GM15510 (cell line): ENCODE data around the gene IL22RA2.

ENCODE experiments used
- POLR2A ChIP-seq: IDR thresholded peaks from 3 replicates; pipeline ENCODE4 v1.6.1; 2011; ENCODE audit warnings: borderline replicate concordance; ENCODE audit not compliant: insufficient read length; ENCODE audit errors: extremely low read depth

Gene IL22RA2

DNA sequence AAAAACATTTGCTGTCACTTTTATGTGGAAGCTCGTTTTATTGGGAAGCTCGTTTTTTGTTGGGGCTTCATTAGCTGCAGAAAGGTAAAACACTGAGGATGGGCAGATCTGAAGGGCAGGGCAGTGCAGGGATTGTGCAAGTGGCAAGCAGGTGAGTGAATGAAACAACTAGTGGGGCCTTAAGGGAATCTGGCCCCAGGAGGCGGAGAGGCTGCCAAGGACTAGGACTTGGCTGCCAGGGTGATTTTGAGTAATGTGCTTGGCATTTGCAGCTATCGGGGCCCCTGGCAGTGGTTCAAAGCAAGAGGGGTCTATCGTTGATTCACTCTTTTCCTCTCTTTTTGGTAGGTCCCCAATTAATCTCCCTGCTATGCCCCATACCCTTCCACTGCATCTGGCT is 11.5 kb downstream of the IL22RA2 start:
- TF ChIP-seq POLR2A, result no peak

- no peak for TF ChIP-seq POLR2A
These were observed 12.7 kb downstream of the IL22RA2 start for GRCh38 chr6:137160763-137161162.

GRCh38 chr6:137159912-137160311 is 13.5 kb downstream of the IL22RA2 start:
- no peak for TF ChIP-seq POLR2A

DNA sequence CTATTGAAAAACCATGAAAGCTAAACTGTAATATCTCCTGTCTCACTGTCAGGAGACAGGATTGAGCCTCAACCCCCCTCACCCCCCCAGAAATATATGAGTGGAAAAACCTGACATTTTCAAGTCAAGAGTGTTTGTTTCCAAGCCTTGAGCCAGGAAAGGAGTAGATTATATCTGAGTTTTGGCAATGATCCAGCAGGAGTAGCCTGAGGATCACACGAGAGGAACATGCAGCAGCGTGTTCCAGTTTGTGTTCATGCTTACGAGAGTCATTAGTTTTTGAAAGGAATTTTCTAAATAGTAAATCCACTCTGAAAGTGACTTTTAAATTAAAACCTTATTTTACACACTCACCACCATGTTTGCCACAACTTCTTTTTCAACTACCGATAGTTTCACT is 15.8 kb downstream of the IL22RA2 start:
- no peak for TF ChIP-seq POLR2A

- no peak for TF ChIP-seq POLR2A
These were observed 16.8 kb downstream of the IL22RA2 start for GRCh38 chr6:137156650-137157049.

DNA sequence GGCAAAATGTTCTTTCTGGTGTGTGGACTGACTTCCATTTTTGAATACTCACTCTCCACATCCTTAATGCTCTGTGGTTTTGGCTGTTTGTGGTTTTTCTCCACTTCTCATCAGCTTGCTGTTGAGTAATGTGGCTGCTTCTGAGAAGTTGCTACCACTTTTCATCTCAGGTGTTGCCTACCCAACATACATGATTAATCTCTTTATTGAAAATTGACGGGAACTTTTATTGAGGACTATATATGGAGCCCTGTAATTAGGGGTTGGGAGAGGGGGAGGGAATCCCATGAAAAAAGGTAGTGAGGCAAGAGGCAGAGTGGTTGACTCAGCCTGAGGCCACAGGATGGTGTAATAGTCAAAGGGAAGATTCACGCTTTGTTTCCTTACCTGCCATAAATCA is 17.6 kb downstream of the IL22RA2 start:
- TF ChIP-seq POLR2A, result no peak

DNA sequence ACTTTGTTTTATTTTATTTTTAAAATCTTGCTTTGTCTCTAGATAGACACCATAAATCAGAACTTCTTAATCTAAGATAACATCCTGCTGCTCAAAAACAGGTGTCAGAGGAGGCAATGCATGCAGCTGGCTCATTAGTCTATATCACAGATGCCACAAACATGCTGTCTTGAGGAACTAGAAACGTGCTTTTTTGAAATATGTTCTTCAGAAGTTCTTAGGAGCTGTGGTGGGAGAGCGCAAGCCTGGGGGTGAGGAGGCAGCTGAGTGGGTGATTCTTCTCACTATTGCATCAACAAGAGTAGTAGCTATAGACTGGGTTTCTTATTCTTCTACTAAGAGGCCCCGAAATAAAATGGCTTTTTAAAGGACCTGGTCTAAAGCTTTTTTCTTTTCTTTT is 23.4 kb downstream of the IL22RA2 start:
- no peak for TF ChIP-seq POLR2A

DNA sequence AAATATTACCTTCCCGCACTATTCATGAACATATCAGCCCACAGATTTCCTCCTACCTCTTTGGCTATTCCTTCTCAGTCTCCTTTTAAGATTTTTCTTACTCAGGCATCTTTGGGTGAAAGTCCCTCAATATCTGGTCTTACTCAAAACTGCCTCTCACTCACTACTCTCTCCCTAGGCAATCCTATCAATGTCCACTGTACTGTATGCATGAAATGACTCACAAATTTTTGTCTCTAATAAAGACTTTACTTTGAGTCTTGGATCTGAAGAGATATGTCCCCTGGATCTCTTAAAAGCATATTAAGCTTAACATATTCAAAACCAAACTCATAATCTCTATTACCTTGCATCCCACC is 24.4 kb downstream of the IL22RA2 start:
- TF ChIP-seq POLR2A, result no peak

GRCh38 chr6:137148306-137149034 is 25.0 kb downstream of the IL22RA2 start:
- TF ChIP-seq POLR2A, result no peak

- TF ChIP-seq POLR2A, result no peak
These were observed 26.2 kb downstream of the IL22RA2 start for GRCh38 chr6:137147195-137147594.

DNA sequence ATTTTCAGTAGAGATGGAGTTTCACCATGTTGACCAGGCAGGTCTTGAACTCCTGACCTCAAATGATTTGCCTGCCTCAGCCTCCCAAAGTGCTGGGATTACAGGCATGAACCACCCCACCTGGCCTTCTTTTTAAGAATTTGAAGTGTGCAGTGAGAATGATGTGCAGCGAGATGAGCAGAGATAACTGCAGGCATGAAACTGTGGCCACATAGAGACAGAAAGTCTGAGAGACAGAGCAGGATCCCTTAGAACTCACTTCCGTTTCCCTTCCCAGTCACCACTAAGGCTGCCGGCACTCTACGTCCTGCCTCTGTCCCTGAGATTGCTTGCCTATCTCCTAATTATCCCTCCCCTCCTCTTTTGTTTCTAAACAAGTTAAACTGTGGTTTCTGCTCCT is 27.2 kb downstream of the IL22RA2 start:
- TF ChIP-seq POLR2A, result no peak

DNA sequence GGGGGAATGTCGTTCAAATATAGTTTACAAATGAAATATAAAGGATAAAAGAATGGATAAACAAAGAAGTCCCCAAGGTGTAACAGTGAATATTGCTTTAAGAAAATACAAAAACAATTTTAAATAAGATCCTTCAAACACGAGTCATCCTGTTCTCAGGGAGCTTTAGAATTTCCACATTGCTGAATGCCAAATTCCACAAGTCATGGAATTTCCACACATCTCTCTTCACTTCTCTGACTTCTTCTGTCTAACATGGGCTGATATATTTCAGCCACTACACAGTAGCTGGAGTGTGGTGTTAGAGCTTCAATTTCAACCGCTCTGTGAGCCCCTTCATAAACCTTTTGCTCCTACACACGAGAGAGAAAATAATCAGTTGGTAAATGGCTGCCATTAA is 28.0 kb downstream of the IL22RA2 start:
- TF ChIP-seq POLR2A, result no peak

GRCh38 chr6:137136065-137136464 is 37.4 kb downstream of the IL22RA2 start:
- no peak for TF ChIP-seq POLR2A

DNA sequence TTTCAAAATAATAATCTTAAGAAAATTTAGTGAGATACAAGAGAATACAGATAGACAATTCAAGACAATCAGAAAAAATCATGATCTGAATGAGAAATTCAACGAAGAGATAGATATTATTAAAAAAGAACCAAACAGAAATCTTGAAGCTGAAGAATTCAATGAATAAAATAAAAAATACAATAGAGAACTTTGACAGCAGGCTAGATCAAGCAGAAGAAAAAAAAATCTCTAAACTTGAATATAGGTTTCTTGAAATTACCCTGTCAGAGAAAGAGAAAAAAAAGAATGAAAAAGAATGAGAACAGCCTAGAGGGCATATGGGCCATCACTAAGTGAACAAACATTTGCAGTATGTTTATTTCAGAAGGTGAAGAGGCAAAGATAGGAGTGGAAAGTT is 39.0 kb downstream of the IL22RA2 start:
- no peak for TF ChIP-seq POLR2A

GRCh38 chr6:137133122-137133521 is 40.3 kb downstream of the IL22RA2 start:
- TF ChIP-seq POLR2A, result no peak

GRCh38 chr6:137126875-137127485 is 46.5 kb downstream of the IL22RA2 start:
- no peak for TF ChIP-seq POLR2A
